Measurements from ENCODE around the gene PTTG1IP.
A peak's percentile ranks its signal among the peaks of the same experiment; 100 is the strongest.

Gene PTTG1IP

GRCh38 chr21:44822484-44823178 is 50.9 kb downstream of the PTTG1IP start:
- DNase-seq (ENCODE audit: low spot score) = no peak

GRCh38 chr21:44820851-44821250 is 52.6 kb downstream of the PTTG1IP start:
- no peak for DNase-seq (ENCODE audit: low spot score)

DNA sequence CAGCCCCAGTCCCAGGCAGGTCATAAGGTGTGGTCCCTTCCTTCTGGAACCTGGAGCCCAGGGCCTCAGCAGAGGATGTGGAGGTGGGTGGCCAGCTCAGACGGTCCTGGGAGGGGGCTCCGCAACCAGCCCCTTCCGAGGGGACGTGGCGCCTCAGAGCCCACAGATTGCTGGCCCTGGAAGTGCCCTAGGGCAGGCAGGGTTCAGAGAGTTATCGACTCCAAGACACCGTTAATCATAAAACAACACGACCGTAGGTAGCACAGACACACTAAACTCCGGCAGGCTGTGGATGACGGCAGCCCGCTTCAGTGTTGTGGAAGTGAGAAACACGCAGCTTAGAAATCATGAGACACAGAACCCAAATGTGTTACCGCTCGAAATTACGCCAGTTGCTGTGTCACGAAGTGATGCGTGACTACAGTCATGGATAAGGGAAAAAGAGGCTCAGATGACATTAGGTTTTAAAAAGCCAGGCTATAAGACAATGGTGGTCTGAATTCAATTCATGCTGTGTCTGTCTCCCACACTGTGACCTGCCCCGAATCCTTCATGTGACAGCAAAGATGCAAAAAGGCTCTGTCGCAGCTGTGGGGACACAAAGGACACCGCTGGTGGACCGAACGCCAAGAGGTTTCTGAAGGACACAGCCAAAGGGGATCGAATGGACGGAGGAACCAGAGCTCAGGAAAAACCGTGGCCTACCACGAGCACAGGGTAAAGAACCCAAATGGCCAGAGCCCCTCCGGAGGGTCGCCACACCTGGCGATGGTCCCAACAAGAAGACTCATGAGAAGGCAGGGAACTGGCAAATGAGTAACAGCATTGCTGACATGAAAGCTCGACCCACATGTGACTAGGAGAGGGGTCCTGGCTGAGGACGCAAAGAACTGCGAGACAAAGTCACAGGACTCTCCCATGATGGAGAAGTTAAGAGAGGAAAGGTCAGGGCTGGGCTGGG is 53.9 kb downstream of the PTTG1IP start:
- no peak for DNase-seq (ENCODE audit: low spot score)

DNA sequence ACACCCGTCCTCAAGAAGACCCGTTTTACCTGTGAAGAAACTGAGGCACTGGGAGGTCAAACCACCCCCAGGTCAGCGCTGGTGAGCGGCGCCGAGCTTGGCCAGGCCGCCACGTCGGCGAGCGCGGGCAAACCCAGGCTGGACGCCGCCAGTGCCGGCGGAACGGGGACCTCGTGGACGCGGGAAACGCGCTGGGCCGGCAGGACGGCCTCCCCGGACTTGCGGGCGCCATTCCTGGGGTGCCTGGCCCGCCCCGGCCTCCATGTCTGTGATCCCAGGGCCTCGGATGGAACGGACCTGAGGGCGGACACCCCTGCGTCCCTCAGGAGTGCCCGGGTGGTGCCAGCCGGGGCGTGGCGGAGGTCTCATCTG is 54.9 kb downstream of the PTTG1IP start:
- DNase-seq (ENCODE audit: low spot score) = no peak

DNA sequence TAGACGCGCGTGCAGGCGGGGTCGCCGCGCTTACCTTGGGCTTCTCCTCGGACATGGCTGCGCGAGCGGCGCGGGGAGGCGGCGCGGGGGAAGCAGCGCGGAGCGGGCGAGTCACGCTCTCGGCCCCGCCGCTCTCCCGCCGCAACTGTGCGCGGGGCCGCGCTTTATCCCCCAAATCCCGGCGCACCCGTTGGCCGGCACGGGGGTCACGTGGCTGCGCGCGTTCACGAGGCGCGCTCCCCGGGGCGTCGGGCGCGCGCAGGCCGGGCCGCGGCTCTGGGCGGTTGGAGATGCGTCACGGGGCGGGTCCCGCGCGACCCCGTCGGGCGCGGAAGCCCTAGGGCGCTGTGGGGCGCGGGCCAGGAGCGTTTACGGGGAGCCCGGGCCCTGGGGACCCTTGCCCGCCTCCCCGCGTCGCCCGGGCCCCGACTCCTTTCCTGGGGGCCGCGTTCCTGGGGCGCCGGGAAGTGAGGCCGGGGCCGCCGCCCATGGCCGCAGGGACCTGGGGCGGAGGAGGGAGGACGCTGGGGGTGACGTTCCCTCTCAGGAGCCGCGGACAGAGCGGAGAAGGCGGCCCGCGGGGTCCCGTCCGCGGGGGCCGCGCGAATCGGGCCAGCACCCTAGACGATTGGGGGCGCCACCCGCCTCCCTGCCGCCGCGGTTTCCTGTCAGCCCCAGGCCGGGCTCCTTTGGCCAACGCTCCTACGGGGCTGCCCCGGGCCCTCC is 55.4 kb downstream of the PTTG1IP start, which contains the start of gene SUMO3:
SUMO3 (minus strand) TSS at position 149 of the 726 bp plus-strand sequence; CDS start at position 55, 94 bp downstream.
- DNase-seq (ENCODE audit: low spot score) = peak; percentile 72

- peak; percentile 76 for DNase-seq (ENCODE audit: low spot score)
These were observed 56.0 kb downstream of the PTTG1IP start for GRCh38 chr21:44817506-44817880.

GRCh38 chr21:44816761-44817505 is 56.6 kb downstream of the PTTG1IP start:
- DNase-seq (ENCODE audit: low spot score) = no peak

DNA sequence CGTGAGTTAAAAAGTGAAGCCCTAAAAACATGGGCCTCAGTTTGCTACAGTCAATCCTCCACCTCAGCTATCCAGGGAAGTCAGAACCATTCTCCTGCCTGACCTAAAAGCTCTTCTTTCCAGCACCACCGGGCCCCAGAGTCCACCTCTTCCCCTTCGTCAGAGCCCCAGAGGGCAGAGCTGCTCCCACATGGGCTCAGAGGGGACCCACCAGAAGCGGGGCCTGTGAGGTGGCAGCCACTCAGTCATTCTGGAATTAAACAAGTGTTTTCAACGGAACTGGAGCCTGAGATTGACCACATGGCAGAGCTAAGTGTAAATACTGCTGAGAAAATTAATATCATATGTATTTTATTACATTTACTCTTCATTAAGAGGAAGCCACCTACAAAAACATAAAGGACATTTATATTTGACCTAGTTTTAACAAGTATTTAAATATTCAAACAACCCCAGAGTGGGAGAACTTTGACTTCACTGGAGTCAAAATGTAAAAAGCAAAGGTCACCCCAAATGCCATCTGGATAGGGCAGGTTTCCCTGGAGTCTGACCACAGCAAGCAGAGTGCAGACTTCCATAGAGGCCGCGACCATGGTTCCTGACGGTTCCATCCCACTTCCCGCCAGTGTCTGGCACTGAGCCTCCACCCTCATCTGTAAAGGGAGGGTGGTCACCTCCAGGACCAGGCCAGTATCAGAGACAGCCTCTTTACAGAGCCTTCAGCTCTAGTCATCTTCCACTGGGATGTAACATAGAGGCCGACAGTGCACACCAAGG is 57.5 kb downstream of the PTTG1IP start:
- no peak for DNase-seq (ENCODE audit: low spot score)

DNA sequence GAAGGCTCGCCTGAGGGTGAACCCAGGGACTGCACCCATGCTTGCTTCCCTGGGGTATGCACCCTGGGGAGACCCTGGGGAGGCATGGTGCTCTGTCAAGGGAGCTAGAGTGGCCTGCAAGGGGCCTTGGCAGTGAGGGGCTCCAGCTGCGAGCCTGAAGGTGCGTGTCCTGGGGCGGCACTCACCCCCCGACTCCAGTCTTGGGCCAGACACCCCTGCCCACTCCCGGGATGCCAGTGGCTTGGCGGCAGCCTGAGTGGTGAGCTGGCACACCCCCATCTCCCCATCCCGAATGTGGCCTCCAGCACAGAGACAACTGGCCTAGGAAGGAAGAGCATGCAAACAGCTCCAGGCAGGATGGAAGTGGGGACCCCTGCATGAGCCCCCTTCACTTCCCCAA is 58.3 kb downstream of the PTTG1IP start:
- no peak for DNase-seq (ENCODE audit: low spot score)

DNA sequence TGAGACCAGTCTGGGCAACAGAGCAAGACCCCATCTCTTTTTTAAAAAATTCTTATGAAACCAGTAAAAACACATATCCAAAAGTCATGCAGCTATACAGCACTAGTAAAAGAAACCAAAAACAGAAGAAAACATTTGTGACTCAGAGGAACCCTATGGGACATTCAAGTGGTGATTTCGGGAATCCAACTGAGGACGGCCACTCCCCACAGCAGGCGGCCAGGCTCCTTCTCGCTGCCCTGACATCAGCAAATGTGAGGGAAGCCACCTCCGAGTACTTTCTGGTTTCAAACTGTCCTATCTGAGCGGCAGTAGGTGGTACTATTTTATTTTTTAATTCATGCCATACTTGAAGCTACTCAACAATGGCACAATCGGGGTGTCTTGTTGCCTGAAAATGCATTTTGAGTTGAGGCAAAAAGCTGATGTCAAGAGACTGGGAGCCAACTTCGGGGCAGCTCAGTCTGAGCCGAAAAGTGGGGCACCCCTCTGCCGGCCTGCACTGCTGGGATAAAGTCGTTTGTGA is 58.9 kb downstream of the PTTG1IP start:
- no peak for DNase-seq (ENCODE audit: low spot score)

GRCh38 chr21:44813727-44814126 is 59.8 kb downstream of the PTTG1IP start:
- DNase-seq (ENCODE audit: low spot score) = no peak

DNA sequence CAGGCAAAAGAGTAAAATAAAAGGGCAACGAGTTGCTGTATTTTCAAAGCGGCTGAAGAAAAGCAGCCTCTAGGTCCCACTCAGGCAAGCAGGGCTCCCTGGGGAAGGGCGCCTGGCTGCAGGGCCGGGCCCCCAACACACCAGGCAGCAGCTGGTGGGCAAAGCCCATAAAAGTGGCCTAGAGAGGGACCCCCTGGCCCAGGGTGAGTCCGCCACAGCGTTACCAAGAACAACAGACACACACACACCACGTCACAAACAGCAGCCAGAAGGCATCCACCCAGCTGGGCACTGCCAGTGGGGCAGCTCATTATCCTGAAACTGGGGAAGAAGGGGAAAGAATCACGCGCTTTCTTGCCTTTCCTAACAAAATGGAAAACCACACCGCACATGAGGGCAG is 60.3 kb downstream of the PTTG1IP start:
- DNase-seq (ENCODE audit: low spot score) = no peak

DNA sequence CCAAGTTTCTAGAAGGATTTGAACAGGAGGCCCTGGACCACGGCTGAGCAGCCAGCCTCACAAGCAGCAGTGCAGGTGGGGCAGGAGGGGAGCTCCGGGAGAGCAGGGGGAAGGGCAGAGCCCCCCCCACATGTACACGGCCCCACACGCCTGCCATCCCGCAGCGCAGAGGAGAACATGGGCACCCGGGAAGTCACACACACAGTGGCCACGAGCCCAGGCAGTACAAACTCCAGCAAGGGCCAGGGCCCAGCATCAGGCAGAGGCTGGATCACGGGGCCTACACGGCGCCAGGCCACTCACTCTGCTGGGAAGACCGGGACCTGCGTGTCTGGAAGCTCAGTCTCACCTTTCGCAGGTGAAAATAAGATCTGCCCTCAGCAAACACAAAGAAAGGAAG is 60.9 kb downstream of the PTTG1IP start:
- no peak for DNase-seq (ENCODE audit: low spot score)

DNA sequence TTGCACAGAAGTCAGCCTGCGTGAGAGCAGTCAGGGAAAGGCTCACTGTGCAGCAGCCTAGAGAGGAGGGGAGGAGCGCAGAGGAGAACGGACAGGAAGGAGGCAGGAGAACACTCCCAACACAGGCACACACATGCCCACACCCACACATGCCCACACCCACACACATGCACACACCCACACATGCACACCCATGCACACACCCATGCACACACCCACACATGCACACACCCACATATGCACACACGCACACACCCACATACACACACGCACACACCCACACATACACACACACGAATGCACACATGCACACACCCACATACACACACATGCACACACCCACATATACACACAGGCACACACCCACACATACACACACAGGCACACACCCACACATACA is 62.7 kb downstream of the PTTG1IP start:
- DNase-seq (ENCODE audit: low spot score) = no peak

DNA sequence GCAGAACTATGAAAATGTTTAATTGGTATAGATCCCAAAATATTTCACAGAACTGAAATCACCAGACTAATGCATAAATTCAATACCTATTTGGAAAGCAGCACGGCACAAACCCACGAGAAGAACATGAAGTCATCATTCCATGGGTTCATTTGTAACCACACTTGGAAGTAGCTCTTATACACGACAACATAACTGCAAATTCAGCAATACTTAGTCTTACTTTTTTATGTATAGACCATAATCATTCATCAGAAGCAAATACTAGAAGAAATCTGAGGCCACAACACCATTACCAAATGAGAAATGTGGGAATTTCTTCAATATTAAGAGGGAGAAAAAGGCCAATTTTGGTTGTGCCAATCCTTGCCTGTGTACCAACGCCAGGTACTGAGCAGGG is 67.6 kb downstream of the PTTG1IP start:
- DNase-seq (ENCODE audit: low spot score) = no peak

DNA sequence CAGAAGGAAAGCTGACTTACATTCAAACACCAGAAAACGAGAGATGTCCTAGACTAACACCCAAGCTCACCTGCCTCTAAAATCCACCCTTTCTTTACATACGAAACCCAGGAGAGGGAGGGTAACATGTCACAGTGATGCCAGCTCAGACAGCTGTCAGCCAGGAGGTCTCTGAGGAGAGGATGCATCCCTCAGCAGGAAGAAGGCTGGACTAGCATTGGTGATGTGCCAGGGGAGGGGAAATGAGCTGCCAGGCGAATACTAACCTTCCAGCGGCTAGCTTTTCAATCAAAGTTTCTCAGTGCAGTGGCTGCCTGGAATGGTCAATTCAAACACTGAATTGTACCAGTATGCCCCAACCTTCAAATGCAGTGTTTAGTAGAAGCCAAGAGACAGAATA is 68.3 kb downstream of the PTTG1IP start:
- no peak for DNase-seq (ENCODE audit: low spot score)

DNA sequence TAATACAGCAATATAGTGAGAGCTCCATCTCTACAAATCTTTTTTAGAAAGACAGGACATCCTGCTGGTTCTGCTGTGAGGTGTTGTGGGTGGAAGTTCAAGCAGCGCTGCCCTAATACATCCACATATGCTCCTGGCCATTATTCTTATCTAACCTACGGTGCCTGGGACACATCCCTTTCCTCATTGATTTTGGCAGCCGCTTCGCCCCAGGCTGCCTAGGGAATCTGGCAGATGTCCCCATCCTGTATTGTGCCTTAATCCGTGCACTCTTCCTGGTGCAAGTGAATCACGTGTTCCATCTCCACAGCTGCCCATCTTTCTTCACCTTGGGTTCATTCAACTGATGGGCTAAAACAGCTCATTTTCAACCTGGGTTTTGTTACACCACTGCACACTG is 68.7 kb downstream of the PTTG1IP start:
- no peak for DNase-seq (ENCODE audit: low spot score)

- no peak for DNase-seq (ENCODE audit: low spot score)
These were observed 69.8 kb downstream of the PTTG1IP start for GRCh38 chr21:44803651-44804050.

- DNase-seq (ENCODE audit: low spot score) = no peak
These were observed 70.9 kb downstream of the PTTG1IP start for GRCh38 chr21:44802396-44803153.

Measured in kidney capillary endothelial cell (primary cell).